NCI-H1105 treated with DMSO at 0.1 percent for 48 hours (cell line): ENCODE results near the gene AP2M1.
A peak's percentile ranks its signal among the peaks of the same experiment; 100 is the strongest.

ENCODE experiments used
- DNase-seq: peaks from one replicate; lab custom pipeline; 2025; lab: John Stamatoyannopoulos, UW

Gene AP2M1

GRCh38 chr3:184228376-184229137 lies 53.9 kb downstream of the AP2M1 start:
- DNase-seq = no peak

GRCh38 chr3:184229394-184230080 lies 54.9 kb downstream of the AP2M1 start, which contains the start of gene VWA5B2:
Gene VWA5B2 (plus strand): TSS chr3:184229585. CDS start chr3:184230529, 944 bp downstream.
- peak; percentile 89 for DNase-seq

GRCh38 chr3:184230081-184230602 lies 55.5 kb downstream of the AP2M1 start:
- DNase-seq = peak; percentile 38

- DNase-seq = peak; percentile 82
Measured at GRCh38 chr3:184230603-184231528, 56.2 kb downstream of the AP2M1 start.

GRCh38 chr3:184231671-184232070 lies 57.0 kb downstream of the AP2M1 start:
- no peak for DNase-seq

- no peak for DNase-seq
Measured at GRCh38 chr3:184233127-184233843, 58.6 kb downstream of the AP2M1 start.
